Neural crest cell (in vitro differentiated cells): ENCODE measurements around the gene CD180. TPM values are rescaled to one million over a fixed set of nuclear protein-coding genes. Genes with fewer than 3 reads are reported as not detected.

Experiments used
- DNase-seq: peaks from one replicate; pipeline ENCODE4 v3.0.0; 2021; ENCODE audit warnings: low read depth, mixed read lengths, low spot score
- H3K27ac Mint-ChIP-seq: one replicate; pipeline ENCODE4 v1.8.0; 2021; ENCODE audit warnings: mild to moderate bottlenecking, mixed read lengths; ENCODE audit not compliant: unreplicated experiment
- H3K27me3 Mint-ChIP-seq: 2 replicates; pipeline ENCODE4 v1.8.0; 2021; ENCODE audit warnings: low read depth, mild to moderate bottlenecking, mixed read lengths
- H3K36me3 Mint-ChIP-seq: 2 replicates; pipeline ENCODE4 v1.8.0; 2021; ENCODE audit warnings: low read depth, mild to moderate bottlenecking, mixed read lengths
- H3K4me1 Mint-ChIP-seq: 2 replicates; pipeline ENCODE4 v1.8.0; 2021; ENCODE audit warnings: mixed read lengths
- H3K4me3 Mint-ChIP-seq: one replicate; pipeline ENCODE4 v1.8.0; 2021; ENCODE audit warnings: mild to moderate bottlenecking, mixed read lengths
- H3K9me3 Mint-ChIP-seq: 2 replicates; pipeline ENCODE4 v1.8.0; 2021; ENCODE audit warnings: mixed read lengths
- total RNA-seq: library from RNA; stranded (reverse); gene quantifications from 2 replicates; pipeline ENCODE4 v1.2.1, GENCODE V29; 2021
- TF ChIP-seq, protein P1 (sequence below): fragments of 200-600 bp; sonication (generic); conservative IDR thresholded peaks from 2 replicates; pipeline ENCODE4 v1.5.0; 2021; ENCODE audit warnings: antibody characterized with exemption, mild to moderate bottlenecking

CD180 gene
- total RNA-seq, 1 donor from 2014 or later, result not detected

- Mint-ChIP-seq H3K4me1 (peaks cover 22% of the 10 kb centered on the region), H3K27ac (no peak overlapping the region), H3K27me3 (no peaks in the 10 kb centered on the region), H3K4me3 (no peak overlapping the region), H3K9me3 (no peaks in the 10 kb centered on the region), H3K36me3 (no peaks in the 10 kb centered on the region)
- no peak for DNase-seq
- TF ChIP-seq, protein P1, sequence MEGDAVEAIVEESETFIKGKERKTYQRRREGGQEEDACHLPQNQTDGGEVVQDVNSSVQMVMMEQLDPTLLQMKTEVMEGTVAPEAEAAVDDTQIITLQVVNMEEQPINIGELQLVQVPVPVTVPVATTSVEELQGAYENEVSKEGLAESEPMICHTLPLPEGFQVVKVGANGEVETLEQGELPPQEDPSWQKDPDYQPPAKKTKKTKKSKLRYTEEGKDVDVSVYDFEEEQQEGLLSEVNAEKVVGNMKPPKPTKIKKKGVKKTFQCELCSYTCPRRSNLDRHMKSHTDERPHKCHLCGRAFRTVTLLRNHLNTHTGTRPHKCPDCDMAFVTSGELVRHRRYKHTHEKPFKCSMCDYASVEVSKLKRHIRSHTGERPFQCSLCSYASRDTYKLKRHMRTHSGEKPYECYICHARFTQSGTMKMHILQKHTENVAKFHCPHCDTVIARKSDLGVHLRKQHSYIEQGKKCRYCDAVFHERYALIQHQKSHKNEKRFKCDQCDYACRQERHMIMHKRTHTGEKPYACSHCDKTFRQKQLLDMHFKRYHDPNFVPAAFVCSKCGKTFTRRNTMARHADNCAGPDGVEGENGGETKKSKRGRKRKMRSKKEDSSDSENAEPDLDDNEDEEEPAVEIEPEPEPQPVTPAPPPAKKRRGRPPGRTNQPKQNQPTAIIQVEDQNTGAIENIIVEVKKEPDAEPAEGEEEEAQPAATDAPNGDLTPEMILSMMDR, result no peak
Observed at GRCh38 chr5:67221487-67222242, 25.1 kb upstream of the CD180 start.

DNA sequence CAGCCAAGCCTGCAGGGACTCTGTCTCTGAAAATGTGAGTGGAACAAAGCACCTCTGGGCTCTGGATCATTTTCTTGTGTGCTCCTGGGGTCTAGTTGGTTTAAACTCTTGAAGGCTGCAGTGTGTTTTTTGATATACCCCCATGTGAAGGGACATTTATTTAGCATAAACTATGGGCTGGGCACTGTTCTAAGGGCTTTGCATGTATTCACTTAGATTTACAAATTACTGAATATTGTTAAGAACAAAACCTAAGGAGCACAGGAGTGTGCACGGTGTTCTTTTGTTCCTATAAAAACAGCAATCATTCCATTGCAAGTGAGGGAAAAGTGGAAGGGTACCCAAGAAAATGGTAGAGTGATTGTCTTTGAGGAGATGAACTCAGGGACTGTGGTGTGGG lies 20.0 kb upstream of the CD180 start:
- Mint-ChIP-seq H3K27me3 (no peaks in the 10 kb centered on the region), H3K36me3 (no peaks in the 10 kb centered on the region), H3K4me3 (no peak overlapping the region), H3K4me1 (peaks cover 21% of the 10 kb centered on the region), H3K9me3 (no peaks in the 10 kb centered on the region), H3K27ac (no peak overlapping the region)
- DNase-seq, result no peak
- TF ChIP-seq, protein P1, result no peak

DNA sequence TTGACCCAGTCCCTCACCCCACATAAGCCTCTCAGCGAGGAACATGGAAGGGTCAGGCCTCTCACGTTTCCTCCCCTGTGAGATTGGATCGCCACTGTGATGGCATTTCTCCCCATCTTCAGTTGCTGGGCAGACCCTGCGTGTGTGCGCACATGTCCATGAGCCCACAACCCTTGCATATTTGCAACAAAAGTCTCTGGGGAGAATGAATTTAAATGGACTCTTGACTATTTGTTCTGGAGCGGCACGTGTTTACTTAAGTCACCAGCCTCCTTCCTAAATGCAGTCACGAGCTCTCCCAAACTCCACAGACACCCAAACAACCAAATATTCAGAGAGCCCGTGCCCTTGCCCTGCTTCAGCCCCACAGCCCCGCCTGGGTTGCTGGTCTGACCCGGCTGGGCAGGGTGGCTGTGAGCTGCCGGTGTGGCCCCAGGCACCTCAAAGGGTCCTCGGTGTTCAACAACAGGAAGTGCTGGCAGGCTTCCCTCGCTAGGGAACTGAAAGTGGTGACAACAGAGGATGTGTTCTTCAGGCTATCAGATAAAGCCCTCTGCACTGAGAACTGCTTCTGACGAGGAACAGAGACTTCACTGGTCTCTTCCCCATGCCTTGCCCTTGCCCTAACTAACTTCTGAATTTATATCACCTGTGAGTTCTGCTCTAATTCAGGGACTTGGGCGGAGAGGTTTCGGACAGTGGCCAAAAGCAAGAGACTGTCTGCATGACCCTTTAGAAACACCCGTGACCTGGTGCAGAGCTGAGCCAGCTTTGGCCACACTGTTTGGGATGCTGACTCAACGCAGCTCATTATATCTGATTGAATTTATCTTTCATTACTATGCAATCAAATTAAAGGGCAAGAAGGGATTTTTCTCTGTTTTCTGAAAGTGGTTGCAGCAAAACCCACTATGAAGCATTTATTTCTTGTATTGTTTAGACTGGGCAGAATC lies 19.2 kb upstream of the CD180 start:
- TF ChIP-seq, protein P1, result no peak
- Mint-ChIP-seq H3K4me1 (peaks cover 20% of the 10 kb centered on the region), H3K4me3 (no peak overlapping the region)

DNA sequence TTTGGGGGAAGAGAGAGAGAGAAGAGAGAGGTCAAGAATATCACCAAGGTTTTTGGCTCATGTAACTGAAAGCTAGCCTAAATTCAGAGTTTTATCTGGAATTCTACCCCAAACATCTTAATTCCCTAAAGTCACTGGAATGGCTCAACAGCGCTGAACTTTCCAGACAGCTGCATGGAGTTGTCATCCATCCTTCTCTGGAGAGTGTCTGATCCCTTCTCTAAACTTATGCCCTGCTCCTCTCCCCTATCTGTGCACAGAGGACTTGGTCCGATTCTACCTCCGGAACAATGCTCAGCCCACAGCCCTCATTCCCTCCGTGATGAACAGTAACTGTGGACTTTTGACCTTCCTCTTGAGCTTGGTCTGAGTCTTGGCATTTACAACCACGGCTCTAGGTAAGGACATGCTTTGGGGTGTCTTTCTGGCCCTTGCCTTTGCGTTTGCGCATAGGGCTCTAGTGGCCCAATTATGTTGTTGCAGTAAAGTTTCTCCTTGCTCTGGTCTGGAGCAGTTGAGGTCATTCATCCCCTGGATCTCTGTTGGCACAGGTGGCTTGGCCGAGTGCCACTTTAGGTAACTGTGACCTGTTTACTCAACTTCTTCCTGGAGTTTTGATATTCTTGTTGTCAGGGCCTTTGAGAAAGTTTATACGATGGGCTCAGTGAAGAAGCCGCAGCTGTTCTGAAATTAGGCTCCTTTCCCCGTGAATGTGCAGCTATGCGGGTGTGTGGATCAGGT lies 18.3 kb upstream of the CD180 start:
- no peaks in the 10 kb centered on the region for H3K36me3 Mint-ChIP-seq
- DNase-seq, result no peak
- no peak overlapping the region for H3K4me3 Mint-ChIP-seq
- no peaks in the 10 kb centered on the region for H3K9me3 Mint-ChIP-seq
- H3K27me3 Mint-ChIP-seq, result no peaks in the 10 kb centered on the region
- H3K4me1 Mint-ChIP-seq, result peaks cover 20% of the 10 kb centered on the region
- H3K27ac Mint-ChIP-seq, result no peak overlapping the region
- TF ChIP-seq, protein P1, result no peak

More for the DNA sequence above, 19.2 kb upstream of the CD180 start:
- peak overlapping the region; percentile 70 for H3K27ac Mint-ChIP-seq
- no peaks in the 10 kb centered on the region for H3K9me3 Mint-ChIP-seq
- DNase-seq, result no peak
- H3K27me3 Mint-ChIP-seq, result no peaks in the 10 kb centered on the region
- H3K36me3 Mint-ChIP-seq, result no peaks in the 10 kb centered on the region

- Mint-ChIP-seq H3K27ac (no peak overlapping the region), H3K4me1 (peaks cover 20% of the 10 kb centered on the region), H3K9me3 (no peaks in the 10 kb centered on the region), H3K4me3 (no peak overlapping the region), H3K27me3 (no peaks in the 10 kb centered on the region), H3K36me3 (no peaks in the 10 kb centered on the region)
- TF ChIP-seq, protein P1, result no peak
- no peak for DNase-seq
Observed at GRCh38 chr5:67214036-67214435, 17.4 kb upstream of the CD180 start.
